DMS53 treated with DMSO at 0.1 percent for 48 hours (cell line): ENCODE measurements around the gene TSPAN9.

Experiments
- DNase-seq: peaks from one replicate; lab custom pipeline; 2025; ENCODE audit not compliant: unreplicated experiment; lab: John Stamatoyannopoulos, UW

The TSPAN9 gene

GRCh38 chr12:3138941-3139511 is 61.8 kb downstream of the TSPAN9 start:
- no peak for DNase-seq

DNA sequence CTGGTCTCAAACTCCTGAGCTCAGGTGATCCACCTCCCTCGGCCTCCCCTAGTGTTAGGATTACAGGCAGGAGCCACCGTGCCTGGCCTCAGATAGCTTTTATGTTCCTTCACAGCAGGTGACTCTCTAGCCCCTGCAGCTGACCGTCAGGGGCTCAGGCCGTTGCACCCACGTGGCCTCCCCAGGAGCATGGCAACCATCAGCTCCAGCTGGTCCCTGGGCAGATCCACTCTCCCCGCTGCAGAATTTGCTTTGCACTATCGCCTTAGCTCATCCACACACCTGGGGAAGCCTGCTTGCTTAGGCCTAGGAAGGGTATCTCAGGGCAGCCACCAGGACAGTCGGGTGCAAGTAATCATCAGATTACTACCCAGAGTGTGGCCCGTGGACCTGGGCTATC is 62.6 kb downstream of the TSPAN9 start:
- DNase-seq, result no peak

DNA sequence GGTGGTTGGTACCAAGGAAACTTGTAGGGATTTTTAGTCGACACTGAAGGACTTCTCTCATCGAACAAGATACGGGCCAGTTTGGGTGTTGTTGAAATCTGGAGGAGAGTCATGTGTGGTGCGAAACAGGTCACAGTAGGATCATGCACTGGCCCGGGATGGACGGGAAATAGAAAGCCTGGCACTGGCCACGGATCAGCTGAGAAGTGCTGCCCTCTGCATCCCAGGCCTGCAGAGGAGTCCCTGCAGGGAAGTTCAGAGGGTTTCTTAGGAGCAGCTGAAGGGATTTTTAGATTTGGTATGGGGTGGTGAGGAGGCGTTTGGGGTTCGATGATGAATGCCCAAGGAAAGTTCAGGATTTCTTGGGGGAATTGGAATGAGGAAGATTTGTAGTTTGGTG is 63.1 kb downstream of the TSPAN9 start:
- no peak for DNase-seq

DNA sequence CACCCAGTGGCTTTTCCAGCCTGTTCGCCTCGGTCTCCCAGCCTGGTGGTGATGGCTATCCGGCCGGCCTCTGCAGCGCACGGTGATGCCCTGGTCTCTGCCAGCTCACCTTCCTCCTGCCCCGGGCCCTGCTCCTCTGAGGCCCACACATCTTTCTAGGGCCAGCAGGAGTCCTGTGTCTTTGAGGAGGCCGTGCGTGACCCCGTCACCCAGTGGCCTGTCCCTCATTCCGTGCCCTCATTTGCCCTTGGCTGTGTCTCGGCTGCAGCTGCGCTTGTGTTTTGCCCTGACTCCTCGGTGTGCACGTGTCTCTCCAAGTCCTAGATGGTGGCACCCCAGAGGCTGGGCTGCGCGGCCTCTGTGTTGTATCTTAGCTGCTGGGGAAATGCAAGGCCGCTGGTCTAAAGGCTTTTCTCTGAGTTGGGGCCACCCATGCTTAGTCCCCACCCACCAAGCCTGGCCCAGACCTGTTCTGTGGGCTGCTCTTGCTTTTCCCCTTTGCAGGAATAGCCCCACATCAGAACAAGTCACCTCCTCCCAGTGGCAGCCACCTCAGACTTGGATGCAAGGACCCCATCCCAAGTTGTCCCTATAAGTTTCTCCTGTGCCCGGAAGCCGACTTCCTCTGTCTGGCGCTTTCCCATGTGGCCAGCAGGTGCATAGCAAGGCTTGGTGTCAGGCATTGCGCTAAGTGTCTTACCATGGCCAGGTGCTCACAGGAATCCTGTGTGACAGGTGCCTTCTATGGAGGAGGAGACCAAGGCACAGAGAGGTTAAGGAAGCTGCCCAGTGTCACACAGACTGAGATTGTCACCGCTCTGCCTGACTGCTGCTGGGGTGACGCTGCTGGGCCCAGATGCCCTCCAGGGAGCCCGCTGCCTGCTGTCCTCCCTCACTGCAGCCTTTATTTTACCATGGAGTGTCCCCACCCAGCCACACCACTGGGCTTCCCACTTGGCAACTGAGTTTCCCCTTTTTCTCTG is 64.5 kb downstream of the TSPAN9 start:
- no peak for DNase-seq

DNA sequence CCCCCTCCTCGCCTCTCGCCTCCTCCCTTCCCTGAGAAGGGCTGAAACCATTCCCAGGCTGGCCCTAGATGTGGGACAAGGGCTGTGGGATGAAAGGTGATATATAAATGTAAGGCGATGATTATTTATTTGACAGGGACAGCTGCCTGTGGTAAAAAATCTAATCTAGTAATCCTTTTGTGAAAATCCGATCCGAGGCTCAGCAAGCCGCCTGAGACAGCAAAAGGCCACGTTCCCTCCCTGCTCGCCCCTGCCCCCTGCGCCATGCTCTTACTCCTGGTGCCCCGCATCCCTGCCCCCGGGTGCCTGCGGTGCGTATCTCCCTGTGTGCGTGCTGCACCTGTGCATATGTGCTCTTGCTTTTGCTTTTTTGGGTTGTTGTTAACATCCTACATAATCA is 65.2 kb downstream of the TSPAN9 start:
- no peak for DNase-seq

- no peak for DNase-seq
These were observed 67.3 kb downstream of the TSPAN9 start for GRCh38 chr12:3144495-3144894.

DNA sequence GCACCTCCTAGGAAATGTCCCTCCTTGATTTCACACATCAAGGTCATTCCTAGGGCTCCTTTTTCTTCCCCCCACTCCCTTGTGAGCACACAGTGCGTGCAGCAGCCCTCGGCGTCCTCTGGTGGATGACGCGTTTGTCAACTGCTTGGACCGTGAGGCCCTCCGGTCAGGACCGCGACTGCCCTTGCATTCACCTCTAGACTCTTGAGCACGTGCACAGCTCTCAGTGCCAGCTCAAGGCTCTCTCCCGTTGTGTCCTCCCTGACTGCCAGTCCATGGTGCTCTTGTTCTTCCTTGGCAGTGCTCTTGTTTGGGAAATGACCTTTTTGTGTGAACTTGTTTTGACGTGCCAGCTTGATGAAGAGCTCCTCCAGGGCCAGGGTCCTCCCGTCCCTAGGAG is 67.9 kb downstream of the TSPAN9 start:
- DNase-seq, result no peak

GRCh38 chr12:3145546-3146310 is 68.5 kb downstream of the TSPAN9 start:
- DNase-seq, result no peak

GRCh38 chr12:3147260-3147659 is 70.1 kb downstream of the TSPAN9 start:
- DNase-seq, result no peak

DNA sequence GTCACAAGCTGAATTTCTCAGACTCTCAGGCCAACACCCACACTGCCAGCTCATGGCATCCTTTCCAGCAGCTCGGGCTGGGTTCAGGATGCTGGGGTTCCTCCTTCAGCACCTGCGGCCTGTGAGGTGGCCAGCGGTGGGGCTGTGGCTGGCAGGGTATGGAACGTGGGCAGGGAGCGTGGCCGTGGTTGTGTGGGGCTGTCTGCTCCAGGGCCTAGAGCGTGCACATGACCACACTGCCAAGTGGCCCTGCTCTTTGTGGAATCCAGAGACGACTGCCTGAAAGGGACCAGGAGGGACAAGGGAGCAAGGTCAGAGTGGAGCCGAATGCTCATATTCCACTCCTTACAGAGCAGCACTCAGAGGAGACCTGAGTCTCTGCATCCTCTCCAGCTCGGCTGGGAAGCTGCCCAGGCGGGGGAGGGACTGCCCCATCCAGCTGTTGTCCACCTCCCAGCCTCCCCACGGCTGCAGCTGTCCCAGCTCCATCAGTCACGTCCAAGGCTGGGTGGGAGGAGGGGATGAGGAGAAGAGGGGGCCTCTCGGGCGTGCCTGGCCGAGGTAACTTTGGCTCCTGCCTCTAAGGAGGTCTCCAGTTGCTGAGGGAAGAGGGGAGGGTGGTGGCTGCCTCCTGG is 71.3 kb downstream of the TSPAN9 start:
- DNase-seq, result no peak

GRCh38 chr12:3149515-3150307 is 72.5 kb downstream of the TSPAN9 start:
- no peak for DNase-seq

- no peak for DNase-seq
These were observed 73.1 kb downstream of the TSPAN9 start for GRCh38 chr12:3150308-3150670.

- DNase-seq, result no peak
These were observed 74.0 kb downstream of the TSPAN9 start for GRCh38 chr12:3150931-3151835.

DNA sequence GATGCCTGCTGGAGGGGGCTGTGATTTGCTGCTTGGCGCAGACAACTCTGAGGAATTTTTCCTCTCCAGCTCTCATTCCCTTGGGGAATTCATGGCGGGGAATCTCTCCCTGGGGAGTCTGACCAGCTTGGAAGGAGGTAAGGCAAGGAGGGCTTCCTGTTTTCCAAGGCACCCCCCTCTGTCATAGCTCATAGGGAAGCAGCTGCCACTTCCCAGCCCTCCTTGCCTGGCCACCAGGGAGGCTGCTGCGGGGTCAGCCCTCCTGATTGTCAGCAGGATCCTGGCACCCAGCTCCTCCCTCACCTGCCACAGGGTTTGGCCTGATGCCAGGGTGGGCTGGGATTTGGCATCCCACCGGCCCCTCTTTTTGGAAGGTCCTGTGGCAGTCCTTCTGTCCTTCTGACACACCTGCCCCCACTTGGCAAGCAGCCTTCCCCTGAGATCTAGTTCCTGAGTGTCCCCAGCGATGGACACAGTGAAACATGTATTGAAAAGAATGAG is 74.9 kb downstream of the TSPAN9 start:
- DNase-seq, result no peak

DNA sequence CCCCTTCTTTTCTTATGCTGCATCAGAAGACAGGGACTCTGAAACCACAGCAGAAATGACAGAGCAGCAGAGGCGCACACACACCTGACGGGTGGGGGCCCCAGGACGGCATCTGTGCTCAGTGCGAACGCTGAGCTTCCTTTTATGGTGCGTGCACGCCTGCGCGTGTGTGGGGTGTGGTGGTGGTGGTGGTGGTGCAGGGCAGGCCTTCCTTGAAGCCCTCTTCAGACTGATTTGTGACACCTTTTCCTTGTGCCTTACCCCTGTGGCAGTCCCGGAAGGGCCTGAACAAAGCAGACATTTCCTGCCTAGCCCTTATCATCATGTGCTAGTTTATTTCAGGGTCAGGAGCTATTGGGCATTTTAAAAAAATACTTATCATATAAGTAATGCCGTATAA is 75.7 kb downstream of the TSPAN9 start:
- DNase-seq, result no peak

- DNase-seq, result no peak
These were observed 76.8 kb downstream of the TSPAN9 start for GRCh38 chr12:3154006-3154405.

DNA sequence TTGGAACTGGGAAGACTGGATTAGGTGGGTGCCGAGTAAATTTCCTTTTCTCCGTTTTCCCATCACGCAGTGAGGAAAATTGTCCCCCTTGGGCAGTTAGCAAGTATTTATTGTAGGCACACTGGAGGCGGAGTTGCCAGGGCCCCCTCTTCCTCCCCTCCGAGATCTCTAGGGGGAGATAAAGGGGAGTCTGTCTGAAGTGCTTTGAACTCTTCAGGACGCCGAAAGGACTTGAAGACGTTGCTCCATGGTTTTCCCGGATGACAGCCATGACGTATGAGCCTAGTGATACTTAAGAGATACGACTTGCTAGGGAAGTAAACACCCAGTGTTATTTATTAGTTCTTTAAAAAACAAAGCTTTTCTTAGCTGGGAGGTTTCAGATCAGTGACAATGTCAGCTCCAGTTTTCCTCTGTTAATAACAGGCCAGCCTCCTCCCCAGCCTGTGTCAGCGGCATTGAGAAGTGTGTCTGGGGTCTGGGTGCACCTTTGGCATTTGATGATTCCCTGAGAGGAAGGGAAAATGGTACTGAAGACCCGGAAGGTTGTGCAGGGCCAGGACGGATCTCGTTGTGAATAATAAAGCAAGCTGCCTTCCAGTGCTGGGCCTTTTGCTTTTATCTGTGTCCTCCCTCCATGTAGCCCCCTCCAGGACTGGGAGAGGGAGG is 78.7 kb downstream of the TSPAN9 start:
- no peak for DNase-seq

DNA sequence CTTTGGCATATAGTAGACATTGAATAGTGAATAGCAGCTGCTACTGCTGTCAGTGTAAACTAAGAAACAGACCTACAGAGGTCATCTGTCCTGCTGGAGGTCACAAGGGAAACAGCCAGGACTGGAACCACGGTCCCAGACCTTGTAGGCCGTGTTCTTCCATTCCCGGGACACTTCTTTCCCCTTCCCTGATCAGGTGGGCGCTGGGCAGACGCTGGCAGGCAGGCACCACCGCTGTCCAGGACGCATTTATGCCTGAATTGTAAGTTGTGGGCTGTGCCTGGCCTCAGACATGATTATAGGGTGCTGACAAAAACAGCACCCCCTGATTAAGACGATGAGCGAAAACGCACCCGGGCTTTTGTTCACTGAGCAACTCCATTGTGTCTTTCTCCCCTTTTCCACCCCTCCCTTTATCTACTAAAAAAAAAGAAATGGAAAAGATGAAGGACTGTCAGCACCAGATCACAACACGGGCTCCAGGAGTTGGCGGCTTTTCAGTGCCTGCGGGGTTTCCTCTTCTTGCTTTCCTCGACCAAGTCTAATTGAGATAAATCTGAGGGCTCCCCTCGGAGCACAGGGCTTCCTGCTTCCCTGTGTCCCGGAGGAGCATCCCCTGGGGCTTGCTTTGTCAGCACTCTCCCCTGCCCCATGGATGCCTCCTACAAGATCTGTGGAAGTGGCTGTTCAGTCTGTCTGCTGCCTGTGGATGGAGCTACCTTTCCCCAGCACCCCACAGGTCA is 80.6 kb downstream of the TSPAN9 start:
- DNase-seq, result no peak
